Neutrophil (primary cell): ENCODE measurements around the gene MAST1.

Experiments
- H3K27ac ChIP-seq: fragments of 200-600 bp; sonication (generic); 2 replicates; pipeline ENCODE4 v1.5.1; 2016; ENCODE audit warnings: mild to moderate bottlenecking, moderate library complexity
- H3K27me3 ChIP-seq: fragments of 200-600 bp; sonication (generic); 2 replicates; pipeline ENCODE4 v1.6.0; 2016; ENCODE audit warnings: mild to moderate bottlenecking
- H3K36me3 ChIP-seq: fragments of 200-600 bp; sonication (generic); 2 replicates; pipeline ENCODE4 v1.5.1; 2017
- H3K4me1 ChIP-seq, 2 experiments: fragments of 200-600 bp in 1 of 2; sonication (generic) in 1 of 2; 1 replicate in 1 of 2; 2 replicates in 1 of 2; pipeline versions ENCODE4 v1.5.1 to v1.6.1; 2013 to 2016; ENCODE audit warnings: low read depth in 1 of 2, low read length in 1 of 2, mild to moderate bottlenecking in 1 of 2, moderate library complexity in 1 of 2; ENCODE audit not compliant: control insufficient read depth in 1 of 2, insufficient read depth in 1 of 2
- H3K4me3 ChIP-seq, 2 experiments: fragments of 200-600 bp in 1 of 2; sonication (generic) in 1 of 2; 1 replicate in 1 of 2; 2 replicates in 1 of 2; pipeline ENCODE4 v1.5.1; 2013 to 2016; ENCODE audit warnings: low read depth in 1 of 2, low read length in 1 of 2, mild to moderate bottlenecking in 1 of 2, moderate library complexity in 1 of 2
- H3K9me3 ChIP-seq: fragments of 200-600 bp; sonication (generic); 2 replicates; pipeline ENCODE4 v1.5.1; 2016
- TF ChIP-seq, protein P1 (sequence below): fragments of 200-600 bp; sonication (generic); IDR thresholded peaks from 2 replicates; pipeline ENCODE4 v1.5.1; 2016; ENCODE audit warnings: antibody characterized with exemption

The MAST1 gene

DNA sequence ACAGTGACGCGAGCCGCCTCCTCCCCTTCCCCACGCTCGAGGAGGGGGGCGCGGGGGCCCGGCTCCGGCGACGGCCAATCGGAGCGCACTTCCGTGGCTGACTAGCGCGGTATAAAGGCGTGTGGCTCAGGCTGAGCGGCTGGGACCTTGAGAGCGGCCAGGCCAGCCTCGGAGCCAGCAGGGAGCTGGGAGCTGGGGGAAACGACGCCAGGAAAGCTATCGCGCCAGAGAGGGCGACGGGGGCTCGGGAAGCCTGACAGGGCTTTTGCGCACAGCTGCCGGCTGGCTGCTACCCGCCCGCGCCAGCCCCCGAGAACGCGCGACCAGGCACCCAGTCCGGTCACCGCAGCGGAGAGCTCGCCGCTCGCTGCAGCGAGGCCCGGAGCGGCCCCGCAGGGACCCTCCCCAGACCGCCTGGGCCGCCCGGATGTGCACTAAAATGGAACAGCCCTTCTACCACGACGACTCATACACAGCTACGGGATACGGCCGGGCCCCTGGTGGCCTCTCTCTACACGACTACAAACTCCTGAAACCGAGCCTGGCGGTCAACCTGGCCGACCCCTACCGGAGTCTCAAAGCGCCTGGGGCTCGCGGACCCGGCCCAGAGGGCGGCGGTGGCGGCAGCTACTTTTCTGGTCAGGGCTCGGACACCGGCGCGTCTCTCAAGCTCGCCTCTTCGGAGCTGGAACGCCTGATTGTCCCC is 46.8 kb upstream of the MAST1 start, which contains the start of gene JUNB:
JUNB (plus strand) TSS at position 142 of the 706 bp plus-strand sequence; CDS start at position 428, 286 bp downstream.
- H3K4me3 ChIP-seq: peak within 1 kb of the TSS; percentile 87 to 99
- TF ChIP-seq, protein P1, sequence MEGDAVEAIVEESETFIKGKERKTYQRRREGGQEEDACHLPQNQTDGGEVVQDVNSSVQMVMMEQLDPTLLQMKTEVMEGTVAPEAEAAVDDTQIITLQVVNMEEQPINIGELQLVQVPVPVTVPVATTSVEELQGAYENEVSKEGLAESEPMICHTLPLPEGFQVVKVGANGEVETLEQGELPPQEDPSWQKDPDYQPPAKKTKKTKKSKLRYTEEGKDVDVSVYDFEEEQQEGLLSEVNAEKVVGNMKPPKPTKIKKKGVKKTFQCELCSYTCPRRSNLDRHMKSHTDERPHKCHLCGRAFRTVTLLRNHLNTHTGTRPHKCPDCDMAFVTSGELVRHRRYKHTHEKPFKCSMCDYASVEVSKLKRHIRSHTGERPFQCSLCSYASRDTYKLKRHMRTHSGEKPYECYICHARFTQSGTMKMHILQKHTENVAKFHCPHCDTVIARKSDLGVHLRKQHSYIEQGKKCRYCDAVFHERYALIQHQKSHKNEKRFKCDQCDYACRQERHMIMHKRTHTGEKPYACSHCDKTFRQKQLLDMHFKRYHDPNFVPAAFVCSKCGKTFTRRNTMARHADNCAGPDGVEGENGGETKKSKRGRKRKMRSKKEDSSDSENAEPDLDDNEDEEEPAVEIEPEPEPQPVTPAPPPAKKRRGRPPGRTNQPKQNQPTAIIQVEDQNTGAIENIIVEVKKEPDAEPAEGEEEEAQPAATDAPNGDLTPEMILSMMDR: peak; percentile 51
- H3K27ac ChIP-seq: peak within 1 kb of the TSS; percentile 100
- H3K9me3 ChIP-seq: no peaks in the 10 kb centered on the region
- peaks cover 47 to 61% of the 10 kb centered on the region in 2 experiments for H3K4me1 ChIP-seq
- no peaks in the 10 kb centered on the region for H3K27me3 ChIP-seq
- H3K36me3 ChIP-seq: peaks cover 8% of the 10 kb centered on the region

GRCh38 chr19:12792051-12792852 is 46.1 kb upstream of the MAST1 start:
- Histone ChIP-seq H3K4me1 (peaks cover 41 to 55% of the 10 kb centered on the region in 2 experiments), H3K27ac (peak overlapping the region; percentile 100), H3K9me3 (no peaks in the 10 kb centered on the region), H3K4me3 (peak overlapping the region; percentile 87 to 99), H3K36me3 (peaks cover 8% of the 10 kb centered on the region), H3K27me3 (no peaks in the 10 kb centered on the region)
- TF ChIP-seq, protein P1: no peak

DNA sequence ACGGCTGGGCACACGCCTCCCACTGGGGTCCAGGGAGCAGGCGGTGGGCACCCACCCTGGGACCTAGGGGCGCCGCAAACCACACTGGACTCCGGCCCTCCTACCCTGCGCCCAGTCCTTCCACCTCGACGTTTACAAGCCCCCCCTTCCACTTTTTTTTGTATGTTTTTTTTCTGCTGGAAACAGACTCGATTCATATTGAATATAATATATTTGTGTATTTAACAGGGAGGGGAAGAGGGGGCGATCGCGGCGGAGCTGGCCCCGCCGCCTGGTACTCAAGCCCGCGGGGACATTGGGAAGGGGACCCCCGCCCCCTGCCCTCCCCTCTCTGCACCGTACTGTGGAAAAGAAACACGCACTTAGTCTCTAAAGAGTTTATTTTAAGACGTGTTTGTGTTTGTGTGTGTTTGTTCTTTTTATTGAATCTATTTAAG is 45.4 kb upstream of the MAST1 start:
- Histone ChIP-seq H3K4me1 (peaks cover 34 to 48% of the 10 kb centered on the region in 2 experiments), H3K9me3 (no peaks in the 10 kb centered on the region), H3K4me3 (peak overlapping the region; percentile 87 to 99), H3K27ac (peak overlapping the region; percentile 100), H3K36me3 (peaks cover 8% of the 10 kb centered on the region), H3K27me3 (no peaks in the 10 kb centered on the region)
- TF ChIP-seq, protein P1: no peak

DNA sequence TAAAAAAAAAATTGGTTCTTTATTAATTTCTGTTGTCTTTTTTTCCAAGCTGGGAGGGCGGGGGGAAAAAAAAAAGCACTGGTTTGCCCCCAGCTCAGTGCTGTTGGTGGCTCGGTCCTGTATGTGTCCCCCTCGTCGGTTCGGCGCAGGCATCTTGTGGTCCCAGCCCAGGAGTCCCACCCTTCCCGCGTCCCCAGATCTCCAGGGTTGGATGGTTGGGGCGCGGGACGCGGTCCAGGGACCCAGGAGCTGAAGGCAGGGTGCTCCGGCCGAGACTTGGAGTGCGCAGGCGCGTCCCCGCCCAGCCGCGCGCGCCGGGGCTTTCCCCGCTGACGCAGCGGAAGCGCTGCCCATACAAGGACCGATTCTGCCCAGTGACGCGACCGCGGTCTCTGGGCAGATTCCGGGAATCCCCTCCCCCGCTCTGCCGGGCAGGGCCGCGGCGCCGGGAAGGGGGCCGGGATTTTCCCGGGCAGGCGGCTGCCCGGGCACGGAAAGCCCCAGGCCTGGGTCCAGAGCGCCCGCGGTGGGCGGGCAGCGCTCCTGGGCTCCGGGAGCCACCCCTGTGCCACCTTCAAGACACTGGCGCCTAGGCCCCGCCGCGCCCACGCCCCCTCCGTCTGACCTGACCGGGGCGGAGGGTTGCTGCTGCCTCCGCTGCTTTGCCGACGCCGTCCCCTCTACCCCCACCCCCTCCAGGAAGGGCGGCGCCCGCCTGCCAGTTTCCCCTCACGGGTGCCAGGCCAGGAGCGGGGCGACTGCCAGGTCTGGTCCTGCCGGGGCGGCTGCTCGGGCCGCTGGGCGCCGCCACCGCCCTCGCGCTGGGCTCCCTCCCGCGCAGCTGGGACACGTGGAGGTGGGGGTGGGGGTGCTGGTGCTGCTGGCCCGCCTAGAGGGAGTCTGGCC is 44.8 kb upstream of the MAST1 start:
- H3K27me3 ChIP-seq: no peaks in the 10 kb centered on the region
- peak overlapping the region; percentile 87 to 99 for H3K4me3 ChIP-seq
- H3K9me3 ChIP-seq: no peaks in the 10 kb centered on the region
- H3K4me1 ChIP-seq: peaks cover 28 to 42% of the 10 kb centered on the region in 2 experiments
- TF ChIP-seq, protein P1: peak; percentile 42
- H3K27ac ChIP-seq: peak overlapping the region; percentile 100
- peaks cover 8% of the 10 kb centered on the region for H3K36me3 ChIP-seq
